ENCODE measurements around the gene ELOVL4. TPM values are rescaled to one million over a fixed set of nuclear protein-coding genes. Genes with fewer than 3 reads are reported as not detected.
A peak's percentile ranks its signal among the peaks of the same experiment; 100 is the strongest.

ELOVL4 gene
- total and polyA plus RNA-seq, 2 of the 13 experiments (the other 11 are each of a cell fraction or from before 2014, with no cell fraction given): 0.04 TPM; not detected in 1

GRCh38 chr6:79869600-79870084 lies 77.7 kb downstream of the ELOVL4 start (continued):
- TF ChIP-seq, protein P1, sequence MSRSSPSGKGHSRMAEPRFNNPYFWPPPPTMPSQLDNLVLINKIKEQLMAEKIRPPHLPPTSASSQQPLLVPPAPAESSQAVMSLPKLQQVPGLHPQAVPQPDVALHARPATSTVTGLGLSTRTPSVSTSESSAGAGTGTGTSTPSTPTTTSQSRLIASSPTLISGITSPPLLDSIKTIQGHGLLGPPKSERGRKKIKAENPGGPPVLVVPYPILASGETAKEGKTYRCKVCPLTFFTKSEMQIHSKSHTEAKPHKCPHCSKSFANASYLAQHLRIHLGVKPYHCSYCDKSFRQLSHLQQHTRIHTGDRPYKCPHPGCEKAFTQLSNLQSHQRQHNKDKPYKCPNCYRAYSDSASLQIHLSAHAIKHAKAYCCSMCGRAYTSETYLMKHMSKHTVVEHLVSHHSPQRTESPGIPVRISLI (CRISPR knock-in tag; IDR thresholded peaks at IDR 0.05; ENCODE audit: borderline replicate concordance): peak; percentile 58; the same call in 1 of the 2 replicates
- TF ChIP-seq, protein P2, sequence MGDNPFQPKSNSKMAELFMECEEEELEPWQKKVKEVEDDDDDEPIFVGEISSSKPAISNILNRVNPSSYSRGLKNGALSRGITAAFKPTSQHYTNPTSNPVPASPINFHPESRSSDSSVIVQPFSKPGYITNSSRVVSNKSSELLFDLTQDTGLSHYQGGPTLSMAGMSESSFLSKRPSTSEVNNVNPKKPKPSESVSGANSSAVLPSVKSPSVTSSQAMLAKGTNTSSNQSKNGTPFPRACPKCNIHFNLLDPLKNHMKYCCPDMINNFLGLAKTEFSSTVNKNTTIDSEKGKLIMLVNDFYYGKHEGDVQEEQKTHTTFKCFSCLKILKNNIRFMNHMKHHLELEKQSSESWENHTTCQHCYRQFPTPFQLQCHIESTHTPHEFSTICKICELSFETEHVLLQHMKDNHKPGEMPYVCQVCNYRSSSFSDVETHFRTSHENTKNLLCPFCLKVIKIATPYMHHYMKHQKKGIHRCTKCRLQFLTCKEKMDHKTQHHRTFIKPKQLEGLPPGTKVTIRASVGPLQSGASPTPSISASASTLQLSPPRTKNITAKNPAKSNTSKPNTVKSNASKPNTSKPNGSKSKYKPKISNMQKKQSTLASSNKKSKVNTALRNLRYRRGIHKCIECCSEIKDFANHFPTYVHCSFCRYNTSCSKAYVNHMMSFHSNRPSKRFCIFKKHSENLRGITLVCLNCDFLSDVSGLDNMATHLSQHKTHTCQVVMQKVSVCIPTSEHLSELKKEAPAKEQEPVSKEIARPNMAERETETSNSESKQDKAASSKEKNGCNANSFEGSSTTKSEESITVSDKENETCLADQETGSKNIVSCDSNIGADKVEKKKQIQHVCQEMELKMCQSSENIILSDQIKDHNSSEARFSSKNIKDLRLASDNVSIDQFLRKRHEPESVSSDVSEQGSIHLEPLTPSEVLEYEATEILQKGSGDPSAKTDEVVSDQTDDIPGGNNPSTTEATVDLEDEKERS (CRISPR knock-in tag; IDR thresholded peaks at IDR 0.05): peak; percentile 71; the same call in 1 of the 2 replicates
- TF ChIP-seq KAT8 (CRISPR knock-in tag; IDR thresholded peaks at IDR 0.05): peak; percentile 59; the same call in 1 of the 2 replicates
- no peak for TF ChIP-seq RERE (CRISPR knock-in tag; IDR thresholded peaks at IDR 0.05; ENCODE audit: low read depth)
- TF ChIP-seq ZNF142 (CRISPR knock-in tag; IDR thresholded peaks at IDR 0.05): 0 out of 2 replicates have a peak, but pooled peaks have one; percentile 37
- TF ChIP-seq KAT7 (CRISPR knock-in tag; IDR thresholded peaks at IDR 0.05; ENCODE audit: borderline replicate concordance): 0 out of 2 replicates have a peak, but pooled peaks have one; percentile 32
- TF ChIP-seq IKZF1 (IDR thresholded peaks at IDR 0.05): no peak
- TF ChIP-seq BCL3 (CRISPR knock-in tag; IDR thresholded peaks at IDR 0.05): no peak
- TF ChIP-seq ADNP (CRISPR knock-in tag; IDR thresholded peaks at IDR 0.05): no peak
